H9 (cell line): ENCODE data around the gene HS1BP3. TPM values are rescaled to one million over a fixed set of nuclear protein-coding genes. Genes with fewer than 3 reads are reported as not detected.

ENCODE experiments used
- DNase-seq: peaks from one replicate; pipeline ENCODE4 v3.0.0-alpha.2; 2017
- H2AFZ ChIP-seq: one replicate; pipeline ENCODE4 v1.6.1; 2013; ENCODE audit warnings: mild to moderate bottlenecking, low read length, control low read depth, moderate library complexity
- H2AK5ac ChIP-seq: 2 replicates; pipeline ENCODE4 v1.6.1; 2013; ENCODE audit warnings: low read length, control low read depth, mixed read lengths; ENCODE audit not compliant: insufficient read length
- H2BK120ac ChIP-seq: one replicate; pipeline ENCODE4 v1.6.1; 2013; ENCODE audit warnings: low read depth, mild to moderate bottlenecking, low read length, control low read depth, inconsistent platforms; ENCODE audit not compliant: poor library complexity, severe bottlenecking
- H2BK12ac ChIP-seq: 2 replicates; pipeline ENCODE4 v1.6.1; 2013; ENCODE audit warnings: low read length, control low read depth, mixed read lengths, low read depth; ENCODE audit not compliant: insufficient read length
- H2BK15ac ChIP-seq: 2 replicates; pipeline ENCODE4 v1.6.1; 2013; ENCODE audit warnings: low read depth, low read length, control low read depth
- H2BK20ac ChIP-seq: one replicate; pipeline ENCODE4 v1.6.1; 2013; ENCODE audit warnings: low read depth, mild to moderate bottlenecking, low read length, control low read depth, inconsistent platforms; ENCODE audit not compliant: poor library complexity, severe bottlenecking
- H2BK5ac ChIP-seq: 2 replicates; pipeline ENCODE4 v1.6.1; 2013; ENCODE audit warnings: low read length, control low read depth, mixed read lengths; ENCODE audit not compliant: insufficient read length
- H3K14ac ChIP-seq: 2 replicates; pipeline ENCODE4 v1.6.1; 2013; ENCODE audit warnings: low read length, control low read depth; ENCODE audit not compliant: insufficient read depth
- H3K18ac ChIP-seq: 2 replicates; pipeline ENCODE4 v1.6.1; 2013; ENCODE audit warnings: low read depth, mild to moderate bottlenecking, mixed read lengths, low read length, control low read depth; ENCODE audit not compliant: insufficient read length
- H3K23ac ChIP-seq: 2 replicates; pipeline ENCODE4 v1.6.1; 2013; ENCODE audit warnings: low read length, control low read depth, mixed read lengths, low read depth; ENCODE audit not compliant: insufficient read length
- H3K23me2 ChIP-seq: 2 replicates; pipeline ENCODE4 v1.6.1; 2013; ENCODE audit warnings: low read depth, mild to moderate bottlenecking, mixed read lengths, low read length, control low read depth; ENCODE audit not compliant: insufficient read length, poor library complexity, severe bottlenecking
- H3K27ac ChIP-seq: 2 replicates; pipeline ENCODE4 v1.5.1; 2013; ENCODE audit warnings: low read length, control low read depth, mixed read lengths, low read depth; ENCODE audit not compliant: insufficient read length
- H3K27me3 ChIP-seq: 2 replicates; pipeline ENCODE4 v1.6.1; 2013; ENCODE audit warnings: low read length, control low read depth, inconsistent platforms; ENCODE audit not compliant: insufficient read depth
- H3K4ac ChIP-seq: 2 replicates; pipeline ENCODE4 v1.6.1; 2013; ENCODE audit warnings: low read depth, mild to moderate bottlenecking, control low read depth, inconsistent platforms, low read length, moderate library complexity
- H3K4me1 ChIP-seq: 2 replicates; pipeline ENCODE4 v1.6.1; 2013; ENCODE audit warnings: low read length, control low read depth, inconsistent platforms; ENCODE audit not compliant: insufficient read depth
- H3K4me2 ChIP-seq: 2 replicates; pipeline ENCODE4 v1.6.1; 2013; ENCODE audit warnings: low read length, control low read depth, mixed read lengths; ENCODE audit not compliant: insufficient read length, insufficient read depth
- H3K56ac ChIP-seq: 2 replicates; pipeline ENCODE4 v1.6.1; 2013; ENCODE audit warnings: low read depth, mild to moderate bottlenecking, mixed read lengths, low read length, control low read depth; ENCODE audit not compliant: insufficient read length
- H3K79me1 ChIP-seq: 2 replicates; pipeline ENCODE4 v1.6.1; 2013; ENCODE audit warnings: low read depth, mild to moderate bottlenecking, moderate library complexity, low read length, control low read depth, inconsistent platforms; ENCODE audit not compliant: insufficient read depth, poor library complexity, severe bottlenecking
- H3K79me2 ChIP-seq: 2 replicates; pipeline ENCODE4 v1.6.1; 2013; ENCODE audit warnings: low read length, control low read depth, inconsistent platforms; ENCODE audit not compliant: insufficient read depth
- H3K9ac ChIP-seq: 2 replicates; pipeline ENCODE4 v1.6.1; 2013; ENCODE audit warnings: low read length, control low read depth, mixed read lengths; ENCODE audit not compliant: insufficient read length; ENCODE audit errors: extremely low read depth
- H3K9me3 ChIP-seq: one replicate; pipeline ENCODE4 v1.6.1; 2013; ENCODE audit warnings: low read depth, low read length, inconsistent platforms; ENCODE audit not compliant: control insufficient read depth
- H3T11ph ChIP-seq: one replicate; pipeline ENCODE4 v1.6.1; 2013; ENCODE audit warnings: mild to moderate bottlenecking, low read length, control low read depth, inconsistent platforms
- H4K20me1 ChIP-seq: one replicate; pipeline ENCODE4 v1.6.1; 2013; ENCODE audit not compliant: control insufficient read depth, insufficient read length, insufficient read depth
- H4K5ac ChIP-seq: 2 replicates; pipeline ENCODE4 v1.6.1; 2013; ENCODE audit warnings: low read depth, mild to moderate bottlenecking, mixed read lengths, low read length, control low read depth; ENCODE audit not compliant: insufficient read length
- H4K8ac ChIP-seq: replicated peaks from 2 replicates; pipeline ENCODE4 v1.6.1; 2013; ENCODE audit warnings: low read length, control low read depth, mixed read lengths, low read depth; ENCODE audit not compliant: insufficient read length
- H4K91ac ChIP-seq: 2 replicates; pipeline ENCODE4 v1.6.1; 2013; ENCODE audit warnings: low read depth, mild to moderate bottlenecking, moderate library complexity, mixed read lengths, low read length, control low read depth; ENCODE audit not compliant: insufficient read length
- H3K27ac Mint-ChIP-seq, 3 experiments: 2 replicates in 2 of 3; 3 replicates in 1 of 3; pipeline ENCODE4 v1.8.0; 2020 to 2021; ENCODE audit warnings: mixed read lengths in 3 of 3, mild to moderate bottlenecking in 1 of 3, moderate library complexity in 1 of 3
- H3K27me3 Mint-ChIP-seq: 2 replicates; pipeline ENCODE4 v1.8.0; 2021; ENCODE audit warnings: low read depth, mild to moderate bottlenecking, moderate library complexity, mixed read lengths
- H3K36me3 Mint-ChIP-seq, 3 experiments: 2 replicates in 2 of 3; 3 replicates in 1 of 3; pipeline ENCODE4 v1.8.0; 2020 to 2021; ENCODE audit warnings: low read depth in 3 of 3, mixed read lengths in 3 of 3; ENCODE audit not compliant: insufficient read depth in 1 of 3
- H3K4me1 Mint-ChIP-seq, 2 experiments: 2 replicates each; pipeline ENCODE4 v1.8.0; 2020; ENCODE audit warnings: mixed read lengths in 2 of 2
- H3K4me3 Mint-ChIP-seq, 2 experiments: 2 replicates in 1 of 2; 3 replicates in 1 of 2; pipeline ENCODE4 v1.8.0; 2020 to 2021; ENCODE audit warnings: mild to moderate bottlenecking in 2 of 2, mixed read lengths in 2 of 2, moderate library complexity in 1 of 2
- H3K9me3 Mint-ChIP-seq, 2 experiments: 2 replicates in 1 of 2; 3 replicates in 1 of 2; pipeline ENCODE4 v1.8.0; 2020; ENCODE audit warnings: mild to moderate bottlenecking in 2 of 2, mixed read lengths in 2 of 2, moderate library complexity in 1 of 2
- CTCF ChIP-seq: fragments of 200-600 bp; sonication (generic); conservative IDR thresholded peaks from 3 replicates; pipeline ENCODE4 v1.8.0; 2021; ENCODE audit warnings: antibody characterized with exemption, mild to moderate bottlenecking
- WGBS: extraction: QIAGEN DNeasy Blood & Tissue Kit; methylation state at CpG from one replicate; pipeline ENCODE4 v1.1.7; 2013; ENCODE audit warnings: missing lambda C conversion rate, low lambda C conversion rate, mixed read lengths; ENCODE audit not compliant: insufficient read length; ENCODE audit errors: extremely low coverage; 5-methylcytosine and 5-hydroxymethylcytosine counted together
- total RNA-seq: library from RNA; stranded (reverse); gene quantifications from 2 replicates; pipeline ENCODE4 v1.2.1, GENCODE V29; 2021

The HS1BP3 gene
- total RNA-seq, 1 experiment from 2014 or later = 11.1 TPM

- no CpG with 5 or more reads among the region's 4 CpGs for WGBS
These were observed 70.0 kb downstream of the HS1BP3 start for GRCh38 chr2:20580690-20581437.

More at GRCh38 chr2:20580690-20581437, 70.0 kb downstream of the HS1BP3 start:
- H3K27ac ChIP-seq = no peak overlapping the region
- no peak overlapping the region for H3K4me3 Mint-ChIP-seq
- H3K79me2 ChIP-seq = no peaks in the 10 kb centered on the region
- no peaks in the 10 kb centered on the region for H3K27me3 ChIP-seq
- no peak overlapping the region for H2BK12ac ChIP-seq
- H3K9me3 ChIP-seq = no peaks in the 10 kb centered on the region
- H2BK120ac ChIP-seq = no peak overlapping the region
- TF ChIP-seq CTCF = no peak
- no peaks in the 10 kb centered on the region for H3K79me1 ChIP-seq
- H4K20me1 ChIP-seq = no peaks in the 10 kb centered on the region
- H3K9me3 Mint-ChIP-seq = peaks cover 6 to 8% of the 10 kb centered on the region in 2 experiments; a peak in 4 of 5 replicates
- no peak overlapping the region for H2BK15ac ChIP-seq
- no peak overlapping the region for H2AK5ac ChIP-seq
- H3K27me3 Mint-ChIP-seq = peaks cover 4% of the 10 kb centered on the region
- H2BK5ac ChIP-seq = no peak overlapping the region
- no peak overlapping the region for H3K9ac ChIP-seq
- no peak overlapping the region for H3K23ac ChIP-seq
- peaks cover 15% of the 10 kb centered on the region; the same call in 1 of the 2 replicates for H3K4me1 ChIP-seq
- H3K14ac ChIP-seq = no peak overlapping the region
- no peak overlapping the region for H2BK20ac ChIP-seq
- no peak overlapping the region for H4K5ac ChIP-seq
- no peak overlapping the region for H2AFZ ChIP-seq
- no peaks in the 10 kb centered on the region; a peak in 2 of 7 replicates for H3K36me3 Mint-ChIP-seq
- H3K56ac ChIP-seq = no peak overlapping the region
- no peaks in the 10 kb centered on the region for H3K23me2 ChIP-seq
- DNase-seq = no peak
- H3K4ac ChIP-seq = no peak overlapping the region
- H4K91ac ChIP-seq = no peak overlapping the region
- no peak overlapping the region for H3T11ph ChIP-seq
- no peak overlapping the region for H3K27ac Mint-ChIP-seq
- no peak overlapping the region for H4K8ac ChIP-seq
- no peak overlapping the region for H3K18ac ChIP-seq
- H3K4me2 ChIP-seq = no peak overlapping the region
- H3K4me1 Mint-ChIP-seq = peaks cover 15 to 22% of the 10 kb centered on the region in 2 experiments
